Measurements from ENCODE around the gene GATA2.

Gene GATA2

DNA sequence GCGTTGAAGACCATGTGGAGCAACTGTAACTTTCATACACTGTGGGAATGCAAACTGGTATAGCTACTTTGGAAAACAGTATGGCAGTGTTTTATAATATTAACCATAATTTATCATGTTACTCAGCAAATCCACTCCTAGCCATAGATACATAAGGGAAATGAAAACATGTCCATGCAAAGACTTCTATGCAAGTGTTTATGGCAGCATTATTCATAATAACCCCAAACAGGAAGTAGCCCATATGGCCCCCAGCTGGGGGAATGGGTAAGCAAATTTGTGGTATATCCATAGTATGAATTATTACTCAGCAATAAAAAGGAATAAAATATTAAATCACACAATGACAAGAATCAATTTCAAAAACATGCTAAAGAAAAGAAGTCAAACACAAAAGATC is 23.0 kb upstream of the GATA2 start:
- H3K9me3 ChIP-seq (ENCODE audit: control insufficient read depth, insufficient read depth, low read length), result no peaks in the 10 kb centered on the region
- H3K9ac ChIP-seq (ENCODE audit: low read depth, low read length), result no peak overlapping the region
- no peaks in the 10 kb centered on the region for H3K36me3 ChIP-seq (ENCODE audit: control insufficient read depth, insufficient read depth, low read length)
- H3K27me3 ChIP-seq (ENCODE audit: control insufficient read depth, insufficient read depth, low read length), result no peaks in the 10 kb centered on the region
- H3K4me1 ChIP-seq (ENCODE audit: control insufficient read depth, insufficient read depth, low read length), result no peaks in the 10 kb centered on the region
- no peak overlapping the region for H3K4me3 ChIP-seq (ENCODE audit: low read depth, low read length)

DNA sequence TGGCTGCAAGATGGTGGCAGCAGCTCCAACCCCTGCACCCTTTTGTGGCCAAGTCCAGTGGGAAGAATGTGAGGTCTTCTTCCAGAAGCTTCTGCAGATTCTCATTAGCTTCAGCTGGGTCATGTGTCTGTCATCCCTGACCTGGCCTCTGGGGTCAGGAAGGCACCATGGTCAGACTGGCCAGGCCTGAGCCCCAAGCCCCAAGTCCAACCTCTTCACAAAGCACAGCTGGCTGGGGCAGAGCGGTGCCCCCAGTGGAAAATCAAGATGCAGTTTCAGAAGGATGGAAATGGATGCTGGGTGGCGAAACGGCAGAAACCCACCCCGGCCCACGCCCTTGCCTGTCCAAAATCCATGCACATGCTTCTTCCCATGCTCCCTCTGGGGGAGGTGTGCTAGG is 15.9 kb upstream of the GATA2 start:
- no peak overlapping the region for H3K9ac ChIP-seq (ENCODE audit: low read depth, low read length)
- no peaks in the 10 kb centered on the region for H3K36me3 ChIP-seq (ENCODE audit: control insufficient read depth, insufficient read depth, low read length)
- no peaks in the 10 kb centered on the region for H3K4me1 ChIP-seq (ENCODE audit: control insufficient read depth, insufficient read depth, low read length)
- H3K27me3 ChIP-seq (ENCODE audit: control insufficient read depth, insufficient read depth, low read length), result peaks cover 4% of the 10 kb centered on the region
- H3K9me3 ChIP-seq (ENCODE audit: control insufficient read depth, insufficient read depth, low read length), result no peaks in the 10 kb centered on the region
- H3K4me3 ChIP-seq (ENCODE audit: low read depth, low read length), result no peak overlapping the region

DNA sequence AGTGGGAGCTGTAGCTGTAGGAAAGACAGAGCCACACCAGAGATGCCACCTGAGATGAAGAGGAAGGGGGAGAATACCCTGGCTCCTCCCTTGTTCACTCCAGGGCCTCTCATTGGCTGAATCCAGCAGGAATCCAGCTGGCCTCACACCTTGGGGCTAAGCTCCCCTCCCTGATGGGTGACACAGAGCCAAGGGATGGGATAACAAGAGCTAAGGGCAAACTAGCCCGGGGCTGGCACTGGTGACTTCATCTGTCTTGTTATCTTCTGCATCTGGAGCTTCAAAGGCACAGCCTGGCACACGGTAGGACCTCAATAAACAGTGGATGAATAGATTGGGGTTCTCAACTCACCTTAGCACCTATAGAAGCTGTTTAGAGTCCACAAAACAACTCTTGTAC is 13.8 kb upstream of the GATA2 start:
- Histone ChIP-seq H3K9me3 (ENCODE audit: control insufficient read depth, insufficient read depth, low read length) (no peaks in the 10 kb centered on the region), H3K27me3 (ENCODE audit: control insufficient read depth, insufficient read depth, low read length) (peaks cover 4% of the 10 kb centered on the region)

DNA sequence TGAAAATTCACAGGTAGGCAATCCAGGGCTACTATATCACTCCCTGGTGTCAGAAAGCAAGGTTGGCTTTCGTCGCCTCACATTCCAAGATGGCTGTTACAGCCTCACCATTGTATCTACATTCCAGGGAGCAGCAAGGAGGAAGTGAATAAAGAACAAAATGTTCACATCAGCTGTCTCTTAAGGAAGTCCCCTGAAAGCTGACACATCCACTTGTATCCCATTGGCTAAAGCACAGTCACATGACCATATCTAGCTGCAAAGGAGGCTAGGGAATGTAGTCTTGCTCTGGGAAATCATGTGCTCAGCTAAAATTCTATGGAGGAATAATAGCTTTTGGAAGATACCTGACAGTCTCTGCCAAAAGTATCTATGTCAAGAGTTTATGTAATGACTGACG is 12.8 kb upstream of the GATA2 start:
- H3K4me1 ChIP-seq (ENCODE audit: control insufficient read depth, insufficient read depth, low read length), result no peaks in the 10 kb centered on the region
- H3K4me3 ChIP-seq (ENCODE audit: low read depth, low read length), result no peak overlapping the region
- H3K9ac ChIP-seq (ENCODE audit: low read depth, low read length), result no peak overlapping the region
- no peaks in the 10 kb centered on the region for H3K36me3 ChIP-seq (ENCODE audit: control insufficient read depth, insufficient read depth, low read length)
- peaks cover 4% of the 10 kb centered on the region for H3K27me3 ChIP-seq (ENCODE audit: control insufficient read depth, insufficient read depth, low read length)
- H3K9me3 ChIP-seq (ENCODE audit: control insufficient read depth, insufficient read depth, low read length), result no peaks in the 10 kb centered on the region

More for the DNA sequence above, 13.8 kb upstream of the GATA2 start:
- H3K9ac ChIP-seq (ENCODE audit: low read depth, low read length), result no peak overlapping the region
- H3K4me1 ChIP-seq (ENCODE audit: control insufficient read depth, insufficient read depth, low read length), result no peaks in the 10 kb centered on the region
- no peak overlapping the region for H3K4me3 ChIP-seq (ENCODE audit: low read depth, low read length)
- H3K36me3 ChIP-seq (ENCODE audit: control insufficient read depth, insufficient read depth, low read length), result no peaks in the 10 kb centered on the region

DNA sequence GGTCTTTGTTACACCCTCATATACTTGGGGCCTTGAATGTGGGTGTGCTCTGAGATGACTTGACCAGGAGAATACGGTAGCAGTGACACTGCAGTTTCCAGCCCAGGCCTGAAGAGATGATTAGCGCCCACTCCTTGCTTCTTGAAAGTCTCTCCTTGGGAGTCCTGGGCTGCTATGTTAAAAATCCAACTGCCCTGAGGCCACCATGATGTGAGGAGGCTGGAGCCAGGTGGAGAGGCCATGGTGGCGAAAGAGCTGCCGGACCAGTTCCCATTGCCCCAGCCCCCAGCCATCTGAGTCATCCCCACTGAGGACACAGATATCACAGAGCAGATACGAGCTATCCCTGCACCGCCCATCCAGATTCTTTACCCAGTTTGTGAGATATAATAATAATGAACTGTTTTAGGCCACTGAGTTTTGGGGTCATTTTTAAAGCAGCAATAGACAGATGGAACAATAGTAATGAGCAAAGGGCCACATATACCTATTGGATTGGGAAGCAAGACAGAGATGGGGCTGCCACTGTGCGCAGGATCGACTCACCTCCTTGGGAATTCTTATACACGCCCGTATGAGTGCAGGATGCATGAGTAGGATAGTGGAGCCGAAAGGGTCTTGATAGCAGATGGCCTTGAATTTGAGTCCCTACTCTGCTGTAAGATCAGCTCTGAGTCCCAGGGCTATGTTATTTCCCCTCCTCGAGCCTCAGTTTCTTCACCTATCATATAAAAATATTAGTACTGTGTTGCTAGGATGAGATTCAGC is 12.1 kb upstream of the GATA2 start:
- Histone ChIP-seq H3K36me3 (ENCODE audit: control insufficient read depth, insufficient read depth, low read length) (no peaks in the 10 kb centered on the region), H3K4me3 (ENCODE audit: low read depth, low read length) (no peak overlapping the region), H3K27me3 (ENCODE audit: control insufficient read depth, insufficient read depth, low read length) (peaks cover 4% of the 10 kb centered on the region), H3K9ac (ENCODE audit: low read depth, low read length) (no peak overlapping the region), H3K9me3 (ENCODE audit: control insufficient read depth, insufficient read depth, low read length) (no peaks in the 10 kb centered on the region), H3K4me1 (ENCODE audit: control insufficient read depth, insufficient read depth, low read length) (no peaks in the 10 kb centered on the region)

DNA sequence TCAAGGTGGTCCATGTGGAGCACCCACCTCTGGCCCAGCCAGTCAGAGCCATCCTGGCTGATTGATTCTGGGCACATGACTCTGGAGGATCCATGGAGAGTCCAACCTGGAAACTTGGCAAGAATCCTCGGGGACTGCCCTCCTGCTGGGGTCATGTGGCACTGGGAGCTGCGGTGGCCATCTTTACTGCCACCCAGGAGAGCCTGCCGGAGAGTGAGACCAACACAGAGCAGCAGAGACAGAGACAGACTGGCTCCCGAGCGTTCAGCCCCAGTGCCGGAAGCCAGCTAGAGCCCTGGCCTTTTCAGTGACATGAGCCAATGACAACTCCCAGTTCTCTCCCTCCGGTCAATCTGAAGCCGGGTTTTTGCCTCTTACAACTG is 11.5 kb upstream of the GATA2 start:
- Histone ChIP-seq H3K9me3 (ENCODE audit: control insufficient read depth, insufficient read depth, low read length) (no peaks in the 10 kb centered on the region), H3K4me3 (ENCODE audit: low read depth, low read length) (no peak overlapping the region), H3K4me1 (ENCODE audit: control insufficient read depth, insufficient read depth, low read length) (no peaks in the 10 kb centered on the region), H3K36me3 (ENCODE audit: control insufficient read depth, insufficient read depth, low read length) (no peaks in the 10 kb centered on the region), H3K27me3 (ENCODE audit: control insufficient read depth, insufficient read depth, low read length) (peaks cover 4% of the 10 kb centered on the region), H3K9ac (ENCODE audit: low read depth, low read length) (no peak overlapping the region)

DNA sequence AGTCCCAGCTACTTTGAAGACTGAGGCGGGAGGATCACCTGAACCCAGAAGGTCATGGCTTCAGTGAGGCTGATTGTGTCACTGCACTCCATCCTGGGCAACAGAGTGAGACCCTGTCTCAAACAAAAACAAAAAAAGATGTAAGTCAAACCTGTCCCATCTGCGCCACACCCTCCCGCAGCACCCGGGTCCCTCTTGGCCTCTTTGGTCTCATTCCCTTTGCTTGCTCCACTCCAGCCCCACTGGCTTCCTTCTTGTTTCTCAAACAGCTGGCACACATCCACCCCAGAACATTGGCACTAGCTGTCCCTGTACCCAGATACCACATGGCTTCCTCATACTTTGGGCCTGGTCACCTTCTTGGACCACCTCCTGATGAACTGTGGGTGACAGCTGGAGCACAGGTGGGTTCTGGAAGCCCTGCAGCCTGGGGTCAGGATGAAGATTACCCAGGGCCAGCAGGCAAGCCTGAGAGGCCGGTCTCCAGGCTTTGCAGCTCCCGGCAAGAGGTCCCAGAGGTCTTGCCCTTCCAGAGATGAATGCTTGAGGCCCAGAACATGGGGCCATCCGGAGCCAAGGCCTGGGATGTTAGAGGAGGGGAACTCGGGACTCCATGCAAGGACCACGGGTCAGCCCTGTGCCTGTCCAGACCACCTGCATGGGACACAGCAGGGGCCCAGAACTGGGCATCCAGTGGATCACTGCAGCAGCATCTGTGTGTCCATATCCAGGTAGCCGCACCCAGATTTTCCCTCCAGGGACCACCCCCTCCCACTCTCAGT is 10.9 kb upstream of the GATA2 start:
- Histone ChIP-seq H3K9me3 (ENCODE audit: control insufficient read depth, insufficient read depth, low read length) (no peaks in the 10 kb centered on the region), H3K27me3 (ENCODE audit: control insufficient read depth, insufficient read depth, low read length) (peaks cover 7% of the 10 kb centered on the region), H3K4me3 (ENCODE audit: low read depth, low read length) (no peak overlapping the region), H3K9ac (ENCODE audit: low read depth, low read length) (no peak overlapping the region), H3K36me3 (ENCODE audit: control insufficient read depth, insufficient read depth, low read length) (no peaks in the 10 kb centered on the region), H3K4me1 (ENCODE audit: control insufficient read depth, insufficient read depth, low read length) (no peaks in the 10 kb centered on the region)

DNA sequence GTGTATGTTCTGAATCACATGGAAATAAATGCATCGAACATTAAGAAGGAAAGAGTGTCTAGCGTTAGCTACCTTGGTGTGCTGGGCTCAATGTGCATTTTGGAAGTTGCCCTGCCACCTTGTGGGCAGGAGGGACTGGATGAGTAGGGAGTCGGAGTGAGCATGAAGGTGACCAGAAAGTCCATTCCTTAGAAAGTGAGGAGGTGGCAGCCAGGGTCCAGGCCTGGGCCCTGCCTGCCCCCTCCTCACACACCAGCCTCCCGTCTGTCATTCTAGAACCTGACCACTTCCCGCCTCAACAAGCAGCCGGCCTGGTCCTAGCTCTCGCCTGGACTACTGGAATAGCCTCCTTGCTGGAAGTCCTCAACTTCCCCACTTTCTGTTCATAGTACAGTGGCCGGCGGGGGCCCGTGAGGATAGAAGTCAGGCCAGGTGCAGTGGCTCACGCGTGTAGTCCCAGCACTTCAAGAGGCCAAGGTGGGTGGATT is 10.2 kb upstream of the GATA2 start:
- Histone ChIP-seq H3K9me3 (ENCODE audit: control insufficient read depth, insufficient read depth, low read length) (no peaks in the 10 kb centered on the region), H3K27me3 (ENCODE audit: control insufficient read depth, insufficient read depth, low read length) (peaks cover 12% of the 10 kb centered on the region), H3K4me1 (ENCODE audit: control insufficient read depth, insufficient read depth, low read length) (no peaks in the 10 kb centered on the region), H3K4me3 (ENCODE audit: low read depth, low read length) (no peak overlapping the region), H3K9ac (ENCODE audit: low read depth, low read length) (no peak overlapping the region), H3K36me3 (ENCODE audit: control insufficient read depth, insufficient read depth, low read length) (no peaks in the 10 kb centered on the region)

DNA sequence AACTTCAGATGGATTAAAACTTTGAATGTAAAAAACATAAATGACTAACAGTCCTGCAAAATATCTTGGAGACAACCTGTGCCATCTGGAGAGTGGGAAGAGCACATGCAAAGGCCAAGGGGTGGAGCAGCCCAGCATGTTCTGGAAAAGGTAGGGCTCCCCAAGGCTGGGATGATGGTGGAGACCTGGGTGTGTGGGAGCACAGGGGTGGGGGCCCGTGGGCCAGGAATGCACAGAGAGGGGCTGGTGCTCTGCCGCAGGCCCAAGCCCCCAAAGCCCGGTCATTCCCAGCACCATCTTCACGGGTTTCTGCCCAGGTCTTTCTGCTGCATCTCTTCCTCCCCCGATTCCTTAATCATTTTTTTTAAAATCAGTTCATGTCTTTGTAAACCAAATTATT is 9.7 kb upstream of the GATA2 start:
- Histone ChIP-seq H3K4me3 (ENCODE audit: low read depth, low read length) (no peak overlapping the region), H3K9ac (ENCODE audit: low read depth, low read length) (no peak overlapping the region), H3K27me3 (ENCODE audit: control insufficient read depth, insufficient read depth, low read length) (peaks cover 15% of the 10 kb centered on the region), H3K36me3 (ENCODE audit: control insufficient read depth, insufficient read depth, low read length) (no peaks in the 10 kb centered on the region), H3K4me1 (ENCODE audit: control insufficient read depth, insufficient read depth, low read length) (no peaks in the 10 kb centered on the region), H3K9me3 (ENCODE audit: control insufficient read depth, insufficient read depth, low read length) (no peaks in the 10 kb centered on the region)

DNA sequence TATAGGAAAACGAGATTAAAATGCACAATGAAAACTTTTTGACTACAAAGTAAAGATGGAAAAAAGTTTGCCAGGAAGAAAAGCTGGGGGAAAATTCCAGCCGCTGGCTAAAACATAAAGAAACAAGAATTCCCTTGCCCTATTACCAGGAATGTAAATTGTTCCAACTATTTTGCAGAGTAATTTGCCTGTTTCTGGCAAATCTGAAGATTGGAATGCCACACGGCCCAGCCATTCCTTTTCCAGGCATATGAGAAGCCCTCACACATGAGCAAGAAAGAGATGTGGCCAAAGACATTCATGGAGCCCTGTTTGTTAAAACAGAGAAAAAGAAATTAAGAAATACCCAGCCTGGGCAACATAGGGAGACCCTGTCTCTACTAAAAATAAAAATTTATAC is 8.4 kb upstream of the GATA2 start:
- Histone ChIP-seq H3K27me3 (ENCODE audit: control insufficient read depth, insufficient read depth, low read length) (peaks cover 23% of the 10 kb centered on the region), H3K36me3 (ENCODE audit: control insufficient read depth, insufficient read depth, low read length) (no peaks in the 10 kb centered on the region), H3K4me1 (ENCODE audit: control insufficient read depth, insufficient read depth, low read length) (peaks cover 4% of the 10 kb centered on the region), H3K9me3 (ENCODE audit: control insufficient read depth, insufficient read depth, low read length) (no peaks in the 10 kb centered on the region), H3K4me3 (ENCODE audit: low read depth, low read length) (no peak overlapping the region), H3K9ac (ENCODE audit: low read depth, low read length) (no peak overlapping the region)

DNA sequence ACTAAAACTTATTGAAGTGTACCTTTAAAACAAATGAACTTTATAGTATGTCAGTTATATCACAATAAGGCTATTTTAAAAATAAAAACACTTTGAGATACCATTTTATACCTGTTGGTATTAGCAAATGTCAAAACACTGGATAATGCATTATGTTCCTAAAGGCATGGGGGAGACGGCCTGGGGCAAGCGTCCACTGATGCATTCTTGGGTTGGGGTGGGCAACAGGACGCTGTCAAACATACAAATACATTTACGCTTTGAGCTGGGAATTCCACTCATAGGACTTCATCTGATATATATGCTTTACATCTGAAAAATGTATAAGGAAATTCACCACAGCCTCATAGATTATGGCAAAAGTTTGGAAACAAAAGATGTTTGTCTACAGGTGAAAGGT is 7.6 kb upstream of the GATA2 start:
- peaks cover 32% of the 10 kb centered on the region for H3K27me3 ChIP-seq (ENCODE audit: control insufficient read depth, insufficient read depth, low read length)
- H3K9ac ChIP-seq (ENCODE audit: low read depth, low read length), result no peak overlapping the region
- no peaks in the 10 kb centered on the region for H3K36me3 ChIP-seq (ENCODE audit: control insufficient read depth, insufficient read depth, low read length)
- H3K4me3 ChIP-seq (ENCODE audit: low read depth, low read length), result no peak overlapping the region
- no peaks in the 10 kb centered on the region for H3K9me3 ChIP-seq (ENCODE audit: control insufficient read depth, insufficient read depth, low read length)
- peaks cover 4% of the 10 kb centered on the region for H3K4me1 ChIP-seq (ENCODE audit: control insufficient read depth, insufficient read depth, low read length)

DNA sequence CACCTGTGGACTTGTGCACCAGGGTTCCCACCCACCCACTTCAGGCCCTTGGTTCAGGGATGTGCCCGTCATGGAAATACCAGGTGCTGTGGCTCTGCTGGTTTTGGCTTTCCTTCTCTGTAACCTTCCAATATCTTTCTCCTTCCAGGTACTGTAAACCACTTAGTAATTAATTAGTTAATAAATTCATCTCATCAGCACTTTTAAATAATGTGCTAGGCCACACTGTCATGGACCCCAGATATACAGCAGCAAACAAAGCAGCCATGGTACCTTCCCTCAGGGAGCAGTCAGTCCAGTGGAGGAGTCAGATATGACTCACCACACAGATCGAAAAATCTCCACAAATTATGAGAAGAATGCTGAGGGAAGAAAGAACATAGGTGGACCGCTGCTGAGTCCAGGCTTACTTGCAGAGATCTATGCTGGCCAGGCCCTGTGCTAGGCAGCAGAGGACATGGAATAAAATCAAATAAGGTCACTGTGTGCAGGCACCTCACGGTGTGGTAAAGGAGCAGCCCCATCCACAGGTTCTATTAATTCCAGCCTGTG is 6.8 kb upstream of the GATA2 start:
- peaks cover 39% of the 10 kb centered on the region for H3K27me3 ChIP-seq (ENCODE audit: control insufficient read depth, insufficient read depth, low read length)
- H3K9ac ChIP-seq (ENCODE audit: low read depth, low read length), result no peak overlapping the region
- no peaks in the 10 kb centered on the region for H3K9me3 ChIP-seq (ENCODE audit: control insufficient read depth, insufficient read depth, low read length)
- H3K4me3 ChIP-seq (ENCODE audit: low read depth, low read length), result no peak overlapping the region
- H3K36me3 ChIP-seq (ENCODE audit: control insufficient read depth, insufficient read depth, low read length), result no peaks in the 10 kb centered on the region
- H3K4me1 ChIP-seq (ENCODE audit: control insufficient read depth, insufficient read depth, low read length), result peaks cover 4% of the 10 kb centered on the region

Measured in iPS-15b (cell line).